ENCODE results near the gene GUF1.
"Not testable (repeated sequence)": the region's sequence is repeated elsewhere in the genome, so short reads cannot be mapped to it uniquely, and the experiment has no call there.

The GUF1 gene

DNA sequence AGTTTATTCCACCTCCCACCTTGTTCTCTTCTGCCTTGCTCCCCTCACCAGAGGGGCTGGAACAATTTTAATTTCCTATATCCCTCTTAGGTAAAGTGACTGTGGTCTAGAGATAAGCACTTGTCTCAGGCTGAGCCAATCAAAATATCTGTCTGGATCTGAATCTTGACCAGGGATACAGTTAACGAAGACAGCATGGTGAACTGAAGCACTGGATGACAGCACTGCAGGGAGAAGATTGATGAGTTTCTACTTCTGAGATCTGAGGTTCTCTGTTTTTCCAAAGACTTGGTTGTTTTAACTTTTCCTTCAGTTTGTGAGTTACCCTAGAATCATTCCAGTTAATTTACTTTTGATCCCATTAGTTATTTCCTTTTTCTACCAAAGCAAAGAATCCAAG, 34.9 kb downstream of the GUF1 start:
- no peak for DNase-seq

DNA sequence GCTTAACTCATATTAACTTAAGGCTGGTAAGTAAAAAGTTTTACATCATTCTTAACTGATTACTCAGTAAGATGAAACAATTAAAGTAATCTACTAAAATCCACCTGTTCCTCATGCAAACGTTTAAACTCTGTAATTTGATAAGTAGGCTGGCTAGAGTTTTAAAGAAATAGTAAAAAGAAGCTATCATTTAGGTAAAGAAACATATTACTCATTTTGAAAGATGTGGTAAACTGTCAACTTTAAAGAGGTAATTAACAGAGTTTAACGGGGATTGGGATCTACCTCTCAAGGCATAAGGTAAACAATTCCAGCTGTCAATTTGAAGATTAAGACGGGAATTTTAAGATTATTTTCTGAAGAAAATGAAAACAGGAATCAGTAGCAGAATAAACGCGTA, 38.4 kb downstream of the GUF1 start:
- DNase-seq: no peak

DNA sequence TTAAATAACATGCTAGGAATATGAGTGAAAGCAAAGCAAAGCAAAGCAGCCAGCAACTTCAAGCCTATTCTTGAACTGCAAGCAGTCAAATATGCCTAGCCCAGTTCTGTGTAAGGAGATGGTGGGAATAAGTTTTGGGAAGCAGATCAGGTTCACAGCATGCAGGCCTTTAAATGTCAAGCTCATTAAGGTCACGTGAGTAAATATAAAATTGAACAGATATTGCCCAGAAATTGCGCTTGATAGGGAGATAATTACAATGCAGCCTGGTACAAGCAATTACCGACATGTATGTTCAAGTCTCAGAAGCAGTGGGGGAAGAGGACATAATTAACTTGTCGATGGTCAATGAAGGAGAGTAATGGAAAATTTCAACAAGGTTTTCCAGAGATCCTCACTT, 42.2 kb downstream of the GUF1 start:
- DNase-seq: no peak

DNA sequence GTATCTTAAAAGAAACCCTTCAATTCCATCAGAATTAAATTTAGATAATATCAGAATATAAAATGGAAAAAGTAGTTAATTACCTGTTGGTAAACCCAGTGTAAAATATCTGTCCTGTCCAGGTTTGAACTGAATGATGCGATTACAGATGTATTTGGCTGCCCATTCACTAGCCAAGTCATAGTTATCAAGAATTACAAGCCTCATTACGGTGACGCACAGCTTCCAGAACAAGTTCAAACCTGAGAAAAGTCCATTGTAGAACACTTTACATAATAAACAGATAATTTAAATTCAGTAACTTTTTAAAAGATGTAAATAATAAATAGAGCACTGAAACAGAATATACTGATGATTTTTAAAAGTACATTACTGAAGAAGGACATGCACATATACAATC, 43.8 kb downstream of the GUF1 start:
- DNase-seq: no peak

DNA sequence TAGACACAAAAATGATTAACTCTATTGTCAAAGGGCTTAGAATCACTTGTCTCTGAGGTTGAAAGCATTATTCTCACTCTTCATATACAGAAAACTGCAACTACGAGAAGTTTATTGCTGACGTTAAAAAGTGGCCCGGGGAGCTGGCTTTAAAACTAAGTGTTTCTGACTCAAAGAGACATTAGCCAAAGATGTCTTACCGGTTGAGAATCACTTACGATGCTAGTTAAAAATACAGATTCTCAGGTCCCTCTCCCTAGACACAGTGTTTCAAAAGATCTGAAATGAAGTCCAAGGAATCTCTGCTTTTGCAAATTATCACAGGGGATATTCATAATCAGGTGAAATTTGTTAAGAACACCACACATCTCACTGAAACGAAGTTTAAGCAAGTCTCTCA, 46.9 kb downstream of the GUF1 start:
- peak; percentile 1 for DNase-seq

DNA sequence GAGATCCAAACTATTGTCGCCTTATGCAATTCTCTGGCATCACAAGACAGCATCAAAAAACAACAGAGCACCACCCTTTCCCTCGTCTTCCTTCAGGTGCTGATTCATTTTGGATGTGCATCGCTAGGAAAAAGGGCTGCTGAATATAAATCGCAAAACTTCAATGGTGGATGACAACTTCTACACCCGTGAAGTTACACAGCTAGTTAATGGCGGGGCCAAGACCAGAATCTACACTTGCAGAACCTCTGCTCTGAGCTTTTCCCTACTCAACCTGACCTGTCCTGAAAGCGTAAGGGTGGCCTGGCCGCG, 47.5 kb downstream of the GUF1 start:
- no peak for DNase-seq

DNA sequence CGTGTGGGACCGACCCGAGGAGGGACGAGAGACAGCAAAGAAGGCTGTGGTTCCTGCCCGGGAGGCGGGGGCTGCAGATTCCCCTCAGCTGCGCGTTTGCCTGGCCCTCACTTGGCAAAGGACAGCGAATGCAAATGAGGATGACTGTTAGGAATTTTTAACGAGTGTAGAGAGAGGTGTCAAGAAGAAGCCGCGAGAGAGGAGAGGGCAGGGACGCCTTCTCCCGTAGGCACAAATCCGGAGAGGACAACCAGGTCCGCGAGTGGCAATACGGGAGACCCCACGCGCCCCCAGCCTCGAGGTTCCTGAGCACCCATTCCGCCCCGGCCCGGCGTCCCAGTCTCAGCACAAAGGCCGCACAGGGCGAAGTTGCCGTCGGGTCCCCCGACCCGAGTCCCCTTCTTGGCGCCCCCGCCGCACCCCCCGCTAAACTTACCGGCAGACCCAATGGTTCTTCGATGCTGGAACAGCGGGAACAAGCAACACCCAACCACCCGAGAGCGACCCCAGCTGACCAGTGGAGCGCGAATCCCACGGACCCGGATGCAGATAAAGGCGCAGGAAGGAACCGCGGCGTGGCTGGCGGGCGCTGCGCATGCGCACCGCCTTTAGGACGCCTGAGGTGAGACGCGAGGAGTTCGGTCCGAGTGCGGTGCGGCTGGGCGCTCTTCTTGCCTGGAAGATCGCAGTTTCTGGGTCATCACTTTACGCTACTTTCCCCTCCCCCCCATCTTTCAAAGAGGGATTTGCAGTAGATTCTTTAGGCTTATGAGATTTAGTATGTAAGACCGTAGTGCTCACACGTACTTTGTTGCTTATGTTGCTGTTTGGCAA, 48.0 kb downstream of the GUF1 start, which contains the start of gene GNPDA2:
Gene GNPDA2, minus strand, starts transcription at position 519 of the 834 bp plus-strand sequence. CDS start 4,349 bp downstream, outside the sequence.
- peak; percentile 89 for DNase-seq

DNA sequence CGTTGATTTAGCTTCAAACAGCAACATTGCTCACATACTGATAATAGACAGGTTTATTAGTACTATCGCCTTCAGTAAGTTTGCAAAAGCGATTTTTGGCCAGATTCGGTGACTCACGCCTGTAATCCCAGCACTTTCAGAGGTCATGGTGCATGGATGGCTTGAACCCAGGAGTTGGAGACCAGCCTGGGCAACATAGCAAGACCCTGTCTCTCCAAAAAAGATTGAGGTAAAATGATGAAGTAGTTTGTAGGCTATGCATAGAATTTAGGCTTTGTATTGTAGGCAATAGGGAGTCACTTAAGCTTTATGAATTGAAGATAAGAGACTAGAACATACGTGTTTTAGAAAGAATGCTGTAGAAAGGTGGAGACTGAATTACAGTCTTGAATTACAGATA, 49.3 kb downstream of the GUF1 start:
- no peak for DNase-seq

DNA sequence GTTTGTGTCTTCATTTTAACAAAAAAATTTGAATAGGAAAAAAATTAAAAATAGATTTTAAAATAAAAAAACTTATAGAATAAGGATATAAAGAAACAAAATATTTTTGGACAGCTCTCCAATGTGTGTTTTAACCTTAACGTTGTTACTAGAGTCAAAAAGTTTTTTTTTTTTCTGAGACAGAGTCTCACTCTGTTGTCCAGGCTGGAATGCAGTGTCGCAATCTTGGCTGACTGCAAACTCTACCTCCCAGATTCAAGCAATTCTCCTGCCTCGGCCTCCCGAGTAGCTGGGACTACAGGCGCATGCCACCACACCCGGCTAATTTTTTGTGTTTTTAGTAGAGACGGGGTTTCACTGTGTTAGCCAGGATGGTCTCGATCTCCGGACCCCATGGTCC, 50.5 kb downstream of the GUF1 start:
- not testable (repeated sequence) for DNase-seq

DNA sequence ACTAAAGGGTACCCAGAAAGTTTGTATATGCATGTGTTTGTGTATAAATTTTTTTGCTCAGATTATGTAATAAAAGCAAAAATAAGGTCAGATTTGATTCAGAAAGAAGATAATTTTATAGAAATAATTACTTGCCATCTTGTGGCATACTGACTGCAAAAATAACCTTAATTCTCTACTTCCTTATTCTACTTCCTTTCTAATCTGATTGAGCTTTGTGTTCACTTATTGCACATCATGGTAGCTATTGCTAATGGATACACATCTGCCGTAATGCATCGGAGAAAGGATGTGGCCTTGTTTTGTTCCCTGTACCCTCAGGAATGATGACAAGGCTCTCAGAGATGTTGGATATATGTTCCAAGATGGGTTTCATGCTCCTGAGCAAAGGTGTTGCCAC, 58.7 kb downstream of the GUF1 start:
- DNase-seq: no peak

DNA sequence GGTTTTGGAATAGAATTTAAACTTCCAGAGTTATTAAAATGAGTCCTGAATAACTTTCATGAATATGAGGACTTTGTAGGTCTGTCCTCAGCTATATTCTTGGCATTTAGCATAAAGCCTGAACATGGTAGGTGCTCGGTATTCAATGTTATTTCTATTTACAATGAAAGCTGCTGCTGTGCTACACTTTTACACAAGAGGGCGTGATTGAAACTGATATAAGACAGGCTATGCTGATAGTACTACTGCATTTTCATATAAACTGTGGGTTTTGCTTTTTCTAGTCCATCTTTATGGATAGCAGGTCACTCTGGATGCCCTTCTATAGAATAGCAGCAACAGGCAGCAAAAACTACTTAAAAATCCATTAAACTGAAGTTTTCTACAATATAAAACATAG, 60.4 kb downstream of the GUF1 start:
- no peak for DNase-seq

DNA sequence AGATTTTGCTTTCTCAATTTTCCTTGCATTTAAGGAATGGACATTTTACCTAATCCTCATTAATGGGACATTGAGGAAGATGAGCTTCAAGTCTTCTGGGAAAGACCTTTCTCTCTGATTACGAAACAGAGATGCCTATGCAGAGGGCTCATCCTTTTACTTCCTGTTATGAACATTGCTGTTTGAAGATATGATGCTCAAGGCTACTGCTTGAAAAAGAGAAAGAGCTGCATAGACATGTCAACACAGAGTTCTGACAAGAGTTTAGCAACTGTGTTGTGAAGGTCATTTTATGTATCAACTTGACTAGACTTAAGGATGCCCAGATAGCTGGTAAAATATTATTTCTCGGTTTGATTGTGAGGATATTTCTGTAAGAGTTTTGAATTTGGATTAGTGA, 62.0 kb downstream of the GUF1 start:
- no peak for DNase-seq
